DOHH2 (cell line): ENCODE data around the gene PLCL1.

Experiments
- EZH2phosphoT487 ChIP-seq: fragments of 200-600 bp; sonication (generic); IDR thresholded peaks from 2 replicates; pipeline ENCODE4 v1.6.1; 2017; ENCODE audit warnings: borderline replicate concordance, mild to moderate bottlenecking, antibody characterized with exemption, low read length, moderate library complexity, mixed read lengths
- TF ChIP-seq, protein P1 (sequence below): fragments of 200-600 bp; sonication (generic); IDR thresholded peaks from one replicate; pipeline ENCODE4 v1.5.1; 2014; ENCODE audit warnings: antibody characterized with exemption, mild to moderate bottlenecking, low read depth, low read length; ENCODE audit not compliant: poor library complexity, severe bottlenecking

- TF ChIP-seq, protein P1, sequence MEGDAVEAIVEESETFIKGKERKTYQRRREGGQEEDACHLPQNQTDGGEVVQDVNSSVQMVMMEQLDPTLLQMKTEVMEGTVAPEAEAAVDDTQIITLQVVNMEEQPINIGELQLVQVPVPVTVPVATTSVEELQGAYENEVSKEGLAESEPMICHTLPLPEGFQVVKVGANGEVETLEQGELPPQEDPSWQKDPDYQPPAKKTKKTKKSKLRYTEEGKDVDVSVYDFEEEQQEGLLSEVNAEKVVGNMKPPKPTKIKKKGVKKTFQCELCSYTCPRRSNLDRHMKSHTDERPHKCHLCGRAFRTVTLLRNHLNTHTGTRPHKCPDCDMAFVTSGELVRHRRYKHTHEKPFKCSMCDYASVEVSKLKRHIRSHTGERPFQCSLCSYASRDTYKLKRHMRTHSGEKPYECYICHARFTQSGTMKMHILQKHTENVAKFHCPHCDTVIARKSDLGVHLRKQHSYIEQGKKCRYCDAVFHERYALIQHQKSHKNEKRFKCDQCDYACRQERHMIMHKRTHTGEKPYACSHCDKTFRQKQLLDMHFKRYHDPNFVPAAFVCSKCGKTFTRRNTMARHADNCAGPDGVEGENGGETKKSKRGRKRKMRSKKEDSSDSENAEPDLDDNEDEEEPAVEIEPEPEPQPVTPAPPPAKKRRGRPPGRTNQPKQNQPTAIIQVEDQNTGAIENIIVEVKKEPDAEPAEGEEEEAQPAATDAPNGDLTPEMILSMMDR: no peak
- no peak for TF ChIP-seq EZH2phosphoT487
Measured at GRCh38 chr2:197939787-197940186, 135.4 kb downstream of the PLCL1 start.
